Measurements from ENCODE around the gene NFE2L3.

- no peak for TF ChIP-seq CTCF (IDR thresholded peaks at IDR 0.05; ENCODE audit: low read length)
- no peak for TF ChIP-seq EZH2 (IDR thresholded peaks at IDR 0.05; ENCODE audit: borderline replicate concordance, low read length)
Observed at GRCh38 chr7:26180792-26181198, 28.8 kb downstream of the NFE2L3 start.
